K562 (cell line): Measurements from ENCODE around the gene DELE1. TPM values are rescaled to one million over a fixed set of nuclear protein-coding genes. Genes with fewer than 3 reads are reported as not detected.

Experiments used
- ATAC-seq: fragments of 200-7000 bp; cut with Tn5 transposase; 3 replicates; pipeline ENCODE4 v1.9.1; 2020; ENCODE audit warnings: moderate library complexity
- BruUV-seq: library from RNA; stranded (reverse); fragments of 400-500 nt; replicated peaks from 2 replicates; lab custom pipeline; 2021; lab: Mats Ljungman, UMichigan
- CTCF ChIA-PET: fragments of 300-600 bp; formaldehyde crosslinking; extraction: SDS; loops from one replicate; lab custom pipeline; 2021; ENCODE audit warnings: low intra/inter-chr PET ratio; lab: Yijun Ruan, JAX
- POLR2A ChIA-PET: fragments of 300-600, 350-650 bp; sonication (Branson Sonifier 250); formaldehyde crosslinking; extraction: SDS; loops from one replicate; lab custom pipeline; 2021; ENCODE audit warnings: antibody characterized with exemption, inconsistent platforms; lab: Yijun Ruan, JAX
- DNase-seq, 4 experiments: peaks; one replicate each; pipeline versions ENCODE4 v3.0.0 to v3.0.0-alpha.2; 2011 to 2018; ENCODE audit warnings: low spot score in 3 of 4, mixed read lengths in 3 of 4; ENCODE audit errors: extremely low read depth in 1 of 4
- FAIRE-seq: peaks from 2 replicates; lab custom pipeline; 2011; peaks lifted over from hg19 to GRCh38; lab: Jason Lieb, UNC
- H2AFZ ChIP-seq: 2 replicates; pipeline ENCODE4 v1.6.0; 2011; ENCODE audit warnings: low read depth, low read length, control low read depth, inconsistent platforms
- H3K27ac ChIP-seq: fragments of 200-600 bp; 3 replicates; pipeline ENCODE4 v1.8.0; 2011; ENCODE audit warnings: low read depth, mild to moderate bottlenecking, control low read depth, inconsistent platforms, low read length, moderate library complexity, mixed read lengths; ENCODE audit errors: extremely low read depth
- H3K27me3 ChIP-seq, 2 experiments: fragments of 300-600 bp in 1 of 2; 2 replicates in 1 of 2; 3 replicates in 1 of 2; pipeline versions ENCODE4 v1.6.0 to v1.8.0; 2011; ENCODE audit warnings: inconsistent platforms in 2 of 2, low read length in 2 of 2, mild to moderate bottlenecking in 1 of 2, mixed read lengths in 1 of 2, moderate library complexity in 1 of 2; ENCODE audit not compliant: control insufficient read depth in 2 of 2, insufficient read depth in 2 of 2
- H3K36me3 ChIP-seq: fragments of 300-600 bp; 3 replicates; pipeline ENCODE4 v1.8.0; 2011; ENCODE audit warnings: mild to moderate bottlenecking, low read length, inconsistent platforms; ENCODE audit not compliant: control insufficient read depth, insufficient read depth
- H3K4me1 ChIP-seq, 2 experiments: fragments of 200-600 bp in 1 of 2; replicated peaks in 1 of 2; 2 replicates in 1 of 2; 3 replicates in 1 of 2; pipeline versions ENCODE4 v1.5.1 to v1.8.0; 2011; ENCODE audit warnings: inconsistent platforms in 2 of 2, low read length in 2 of 2, mild to moderate bottlenecking in 1 of 2, mixed read lengths in 1 of 2, moderate library complexity in 1 of 2; ENCODE audit not compliant: control insufficient read depth in 2 of 2, insufficient read depth in 2 of 2
- H3K4me2 ChIP-seq: 2 replicates; pipeline ENCODE4 v1.6.1; 2011; ENCODE audit warnings: low read length, control low read depth, inconsistent platforms, mixed read lengths; ENCODE audit not compliant: insufficient read depth
- H3K4me3 ChIP-seq: fragments of 200-600 bp; sonication (generic), shearing (Covaris generic); 2 replicates; pipeline ENCODE4 v1.5.1; 2016; ENCODE audit warnings: control low read depth, inconsistent platforms
- H3K79me2 ChIP-seq: fragments of 200-600 bp; 3 replicates; pipeline ENCODE4 v1.8.0; 2011; ENCODE audit warnings: low read length, inconsistent platforms; ENCODE audit not compliant: control insufficient read depth, insufficient read depth
- H3K9ac ChIP-seq, 2 experiments: 2 replicates each; pipeline versions ENCODE4 v1.6.0 to v1.6.1; 2011; ENCODE audit warnings: low read depth in 2 of 2, low read length in 2 of 2, control low read depth in 1 of 2, inconsistent platforms in 1 of 2, mild to moderate bottlenecking in 1 of 2, mixed read lengths in 1 of 2; ENCODE audit not compliant: insufficient read depth in 1 of 2
- H3K9me1 ChIP-seq: one replicate; pipeline ENCODE4 v1.6.0; 2011; ENCODE audit warnings: inconsistent platforms, mild to moderate bottlenecking, low read length, moderate library complexity; ENCODE audit not compliant: control insufficient read depth, insufficient read depth
- H3K9me3 ChIP-seq: replicated peaks from 2 replicates; pipeline ENCODE4 v1.5.1; 2011; ENCODE audit warnings: low read depth, low read length, inconsistent platforms; ENCODE audit not compliant: control insufficient read depth, insufficient read depth
- H4K20me1 ChIP-seq: replicated peaks from 2 replicates; pipeline ENCODE4 v1.6.1; 2011; ENCODE audit warnings: low read length, inconsistent platforms, mixed read lengths; ENCODE audit not compliant: control insufficient read depth, insufficient read depth
- BRCA1 ChIP-seq, 2 experiments: fragments of 450-650 bp in 1 of 2; sonication (generic) in 1 of 2; formaldehyde crosslinking in 1 of 2; IDR thresholded peaks; 2 replicates each; pipeline versions ENCODE4 v1.5.0 to v1.6.1; 2017 to 2020; ENCODE audit warnings: mild to moderate bottlenecking in 1 of 2, missing genetic modification reagents in 1 of 2
- E2F5 ChIP-seq: sonication (generic); formaldehyde crosslinking; IDR thresholded peaks from 2 replicates; pipeline ENCODE4 v1.8.0; 2022; ENCODE audit warnings: mild to moderate bottlenecking, missing genetic modification reagents
- NEUROD1 ChIP-seq: fragments of 150-350 bp; IDR thresholded peaks from 2 replicates; pipeline ENCODE4 v1.6.1; 2014; ENCODE audit warnings: borderline replicate concordance, low read length, low read depth; ENCODE audit not compliant: partially characterized antibody
- WGBS: fragments of 100-300 bp; shearing (Covaris generic); methylation state at CpG from one replicate; pipeline ENCODE4 v1.1.6; 2016; ENCODE audit warnings: low coverage, mixed read lengths; ENCODE audit not compliant: insufficient coverage; ENCODE audit errors: missing lambda C conversion rate; 5-methylcytosine and 5-hydroxymethylcytosine counted together
- in situ Hi-C: fragments of 300-500 bp; cut with MboI; formaldehyde crosslinking; loops from 4 replicates; pipeline ENCODE4 v1.15.0; 2018; ENCODE audit warnings: inconsistent platforms, mixed read lengths
- intact Hi-C: fragments of 100-400 bp; cut with micrococcal nuclease; formaldehyde crosslinking; loops from 2 replicates; pipeline ENCODE4 v1.14.2; 2022
- polyA plus RNA-seq, 8 experiments: library from polyadenylated mRNA; depleted of rRNA in 4 of 8; stranded (reverse) in 5 of 8; unstranded in 3 of 8; fragments of >200 nt; fragmentation: Nextera tagmentation in 2 of 8; fragmentation: Illumina TruSeq in 1 of 8; extraction: Ambion mirVana in 2 of 8; extraction: Trizol in 1 of 8; gene quantifications; 2 replicates each; pipeline versions ENCODE4 v1.2.1 to v1.2.3, GENCODE V29; 2011 to 2014; ENCODE audit warnings: inconsistent platforms in 1 of 8, missing spikeins in 1 of 8
- total RNA-seq, 7 experiments: library from RNA; depleted of rRNA in 6 of 7; stranded (reverse); fragments of >200 nt in 6 of 7; fragmentation: Illumina TruSeq in 2 of 7; extraction: Trizol in 2 of 7; gene quantifications; 2 replicates each; pipeline versions ENCODE4 v1.2.1 to v1.2.3, GENCODE V29; 2011 to 2021; ENCODE audit warnings: low replicate concordance in 1 of 7

DELE1 gene
- total and polyA plus RNA-seq, 9 of the 15 experiments (the other 6 are each of a cell fraction or from before 2014, with no cell fraction given) = 16.6 to 74.4 (median 49.8) TPM

- no peak overlapping the region for H3K9ac ChIP-seq
- no TSS peak for BruUV-seq
- H3K4me2 ChIP-seq = no peak overlapping the region
- peaks cover 24 to 47% of the 10 kb centered on the region in 2 experiments; a peak in 4 of 5 replicates for H3K27me3 ChIP-seq
- no peaks in the 10 kb centered on the region for H3K9me3 ChIP-seq
- intact Hi-C loops (no loop called here), in situ Hi-C loops (no loop called here)
- ATAC-seq = no peak
- H3K9me1 ChIP-seq = no peaks in the 10 kb centered on the region
- no peak overlapping the region for H2AFZ ChIP-seq
- POLR2A ChIA-PET = interaction anchor here (0.6 to 1.6 kb wide), 2 partner anchors 26 to 347 kb away, joined by 3 to 5 read pairs; partner anchors contain the start of gene DELE1
- TF ChIP-seq NEUROD1 (no peak), BRCA1 (IDR thresholded peaks at IDR 0.05) (no peak), BRCA1 (CRISPR knock-in tag; IDR thresholded peaks at IDR 0.05) (no peak), E2F5 (no peak)
- 3% methylated on average over 2 of the region's 2 CpGs for WGBS
- CTCF ChIA-PET = no interaction called here
- no peak overlapping the region for H3K27ac ChIP-seq
- H3K79me2 ChIP-seq = no peaks in the 10 kb centered on the region
- DNase-seq = no peak
- peaks cover 0 to 7% of the 10 kb centered on the region in 2 experiments; a peak in 1 of 5 replicates for H3K4me1 ChIP-seq
- H3K4me3 ChIP-seq = no peak overlapping the region
- H3K36me3 ChIP-seq = no peaks in the 10 kb centered on the region
- H4K20me1 ChIP-seq = no peaks in the 10 kb centered on the region
- FAIRE-seq = no peak
Measured at GRCh38 chr5:141949511-141949910, 25.8 kb downstream of the DELE1 start.
